K562 (cell line): ENCODE results near the gene USP24. TPM values are rescaled to one million over a fixed set of nuclear protein-coding genes. Genes with fewer than 3 reads are reported as not detected.
A peak's percentile ranks its signal among the peaks of the same experiment; 100 is the strongest.

Experiments
- ATAC-seq: fragments of 200-7000 bp; cut with Tn5 transposase; 3 replicates; pipeline ENCODE4 v1.9.1; 2020; ENCODE audit warnings: moderate library complexity
- BruUV-seq: library from RNA; stranded (reverse); fragments of 400-500 nt; replicated peaks from 2 replicates; lab custom pipeline; 2021; lab: Mats Ljungman, UMichigan
- CTCF ChIA-PET: fragments of 300-600 bp; formaldehyde crosslinking; extraction: SDS; loops from one replicate; lab custom pipeline; 2021; ENCODE audit warnings: low intra/inter-chr PET ratio; lab: Yijun Ruan, JAX
- POLR2A ChIA-PET: fragments of 300-600, 350-650 bp; sonication (Branson Sonifier 250); formaldehyde crosslinking; extraction: SDS; loops from one replicate; lab custom pipeline; 2021; ENCODE audit warnings: antibody characterized with exemption, inconsistent platforms; lab: Yijun Ruan, JAX
- DNase-seq, 4 experiments: peaks; one replicate each; pipeline versions ENCODE4 v3.0.0 to v3.0.0-alpha.2; 2011 to 2018; ENCODE audit warnings: low spot score in 3 of 4, mixed read lengths in 3 of 4; ENCODE audit errors: extremely low read depth in 1 of 4
- FAIRE-seq: peaks from 2 replicates; lab custom pipeline; 2011; peaks lifted over from hg19 to GRCh38; lab: Jason Lieb, UNC
- H2AFZ ChIP-seq: 2 replicates; pipeline ENCODE4 v1.6.0; 2011; ENCODE audit warnings: low read depth, low read length, control low read depth, inconsistent platforms
- H3K27ac ChIP-seq: fragments of 200-600 bp; 3 replicates; pipeline ENCODE4 v1.8.0; 2011; ENCODE audit warnings: low read depth, mild to moderate bottlenecking, control low read depth, inconsistent platforms, low read length, moderate library complexity, mixed read lengths; ENCODE audit errors: extremely low read depth
- H3K27me3 ChIP-seq, 2 experiments: fragments of 300-600 bp in 1 of 2; 2 replicates in 1 of 2; 3 replicates in 1 of 2; pipeline versions ENCODE4 v1.6.0 to v1.8.0; 2011; ENCODE audit warnings: inconsistent platforms in 2 of 2, low read length in 2 of 2, mild to moderate bottlenecking in 1 of 2, mixed read lengths in 1 of 2, moderate library complexity in 1 of 2; ENCODE audit not compliant: control insufficient read depth in 2 of 2, insufficient read depth in 2 of 2
- H3K36me3 ChIP-seq: fragments of 300-600 bp; 3 replicates; pipeline ENCODE4 v1.8.0; 2011; ENCODE audit warnings: mild to moderate bottlenecking, low read length, inconsistent platforms; ENCODE audit not compliant: control insufficient read depth, insufficient read depth
- H3K4me1 ChIP-seq, 2 experiments: fragments of 200-600 bp in 1 of 2; replicated peaks in 1 of 2; 2 replicates in 1 of 2; 3 replicates in 1 of 2; pipeline versions ENCODE4 v1.5.1 to v1.8.0; 2011; ENCODE audit warnings: inconsistent platforms in 2 of 2, low read length in 2 of 2, mild to moderate bottlenecking in 1 of 2, mixed read lengths in 1 of 2, moderate library complexity in 1 of 2; ENCODE audit not compliant: control insufficient read depth in 2 of 2, insufficient read depth in 2 of 2
- H3K4me2 ChIP-seq: 2 replicates; pipeline ENCODE4 v1.6.1; 2011; ENCODE audit warnings: low read length, control low read depth, inconsistent platforms, mixed read lengths; ENCODE audit not compliant: insufficient read depth
- H3K4me3 ChIP-seq: fragments of 200-600 bp; sonication (generic), shearing (Covaris generic); 2 replicates; pipeline ENCODE4 v1.5.1; 2016; ENCODE audit warnings: control low read depth, inconsistent platforms
- H3K79me2 ChIP-seq: fragments of 200-600 bp; 3 replicates; pipeline ENCODE4 v1.8.0; 2011; ENCODE audit warnings: low read length, inconsistent platforms; ENCODE audit not compliant: control insufficient read depth, insufficient read depth
- H3K9ac ChIP-seq, 2 experiments: 2 replicates each; pipeline versions ENCODE4 v1.6.0 to v1.6.1; 2011; ENCODE audit warnings: low read depth in 2 of 2, low read length in 2 of 2, control low read depth in 1 of 2, inconsistent platforms in 1 of 2, mild to moderate bottlenecking in 1 of 2, mixed read lengths in 1 of 2; ENCODE audit not compliant: insufficient read depth in 1 of 2
- H3K9me1 ChIP-seq: one replicate; pipeline ENCODE4 v1.6.0; 2011; ENCODE audit warnings: inconsistent platforms, mild to moderate bottlenecking, low read length, moderate library complexity; ENCODE audit not compliant: control insufficient read depth, insufficient read depth
- H3K9me3 ChIP-seq: replicated peaks from 2 replicates; pipeline ENCODE4 v1.5.1; 2011; ENCODE audit warnings: low read depth, low read length, inconsistent platforms; ENCODE audit not compliant: control insufficient read depth, insufficient read depth
- H4K20me1 ChIP-seq: replicated peaks from 2 replicates; pipeline ENCODE4 v1.6.1; 2011; ENCODE audit warnings: low read length, inconsistent platforms, mixed read lengths; ENCODE audit not compliant: control insufficient read depth, insufficient read depth
- ELF2 ChIP-seq: fragments of 250-450 bp; sonication (Bioruptor Pico); IDR thresholded peaks from 2 replicates; pipeline ENCODE4 v1.5.0; 2021; ENCODE audit warnings: mild to moderate bottlenecking
- FOXJ2 ChIP-seq: fragments of 200-800 bp; sonication (Bioruptor generic); IDR thresholded peaks from 2 replicates; pipeline ENCODE4 v1.6.1; 2016; ENCODE audit warnings: missing genetic modification characterization, missing compliant biosample characterization
- GABPA ChIP-seq: fragments of 200-800 bp; sonication (Bioruptor generic); conservative IDR thresholded peaks from 2 replicates; pipeline ENCODE4 v1.6.1; 2016; ENCODE audit warnings: low read depth, missing genetic modification characterization, missing compliant biosample characterization
- NR1H2 ChIP-seq: sonication (generic); formaldehyde crosslinking; IDR thresholded peaks from 2 replicates; pipeline ENCODE4 v1.4.0; 2020; ENCODE audit warnings: mild to moderate bottlenecking, missing genetic modification reagents
- ZHX1 ChIP-seq: fragments of 150-350 bp; conservative IDR thresholded peaks from 2 replicates; pipeline ENCODE4 v1.6.1; 2014; ENCODE audit warnings: low read length
- ZNF175 ChIP-seq: fragments of 200-800 bp; sonication (Bioruptor generic); IDR thresholded peaks from 2 replicates; pipeline ENCODE4 v1.6.1; 2016; ENCODE audit warnings: low read depth, mild to moderate bottlenecking, missing genetic modification characterization, missing compliant biosample characterization
- ZNF398 ChIP-seq: fragments of 250-450 bp; sonication (Bioruptor Pico); IDR thresholded peaks from 2 replicates; pipeline ENCODE4 v1.8.0; 2021; ENCODE audit warnings: moderate library complexity, mild to moderate bottlenecking, inconsistent platforms
- WGBS: fragments of 100-300 bp; shearing (Covaris generic); methylation state at CpG from one replicate; pipeline ENCODE4 v1.1.6; 2016; ENCODE audit warnings: low coverage, mixed read lengths; ENCODE audit not compliant: insufficient coverage; ENCODE audit errors: missing lambda C conversion rate; 5-methylcytosine and 5-hydroxymethylcytosine counted together
- in situ Hi-C: fragments of 300-500 bp; cut with MboI; formaldehyde crosslinking; loops from 4 replicates; pipeline ENCODE4 v1.15.0; 2018; ENCODE audit warnings: inconsistent platforms, mixed read lengths
- intact Hi-C: fragments of 100-400 bp; cut with micrococcal nuclease; formaldehyde crosslinking; loops from 2 replicates; pipeline ENCODE4 v1.14.2; 2022
- polyA plus RNA-seq, 8 experiments: library from polyadenylated mRNA; depleted of rRNA in 4 of 8; stranded (reverse) in 5 of 8; unstranded in 3 of 8; fragments of >200 nt; fragmentation: Nextera tagmentation in 2 of 8; fragmentation: Illumina TruSeq in 1 of 8; extraction: Ambion mirVana in 2 of 8; extraction: Trizol in 1 of 8; gene quantifications; 2 replicates each; pipeline versions ENCODE4 v1.2.1 to v1.2.3, GENCODE V29; 2011 to 2014; ENCODE audit warnings: inconsistent platforms in 1 of 8, missing spikeins in 1 of 8
- total RNA-seq, 7 experiments: library from RNA; depleted of rRNA in 6 of 7; stranded (reverse); fragments of >200 nt in 6 of 7; fragmentation: Illumina TruSeq in 2 of 7; extraction: Trizol in 2 of 7; gene quantifications; 2 replicates each; pipeline versions ENCODE4 v1.2.1 to v1.2.3, GENCODE V29; 2011 to 2021; ENCODE audit warnings: low replicate concordance in 1 of 7

Gene USP24
- total and polyA plus RNA-seq, 9 of the 15 experiments (the other 6 are each of a cell fraction or from before 2014, with no cell fraction given): 7.7 to 62.6 (median 36.8) TPM

GRCh38 chr1:55035904-55036303 is 179.3 kb downstream of the USP24 start (continued):
- TF ChIP-seq ZNF175 (CRISPR knock-in tag) (no peak), ZNF398 (CRISPR knock-in tag) (no peak), GABPA (tag) (peak; percentile 56)

GRCh38 chr1:55034476-55035133 is 180.6 kb downstream of the USP24 start:
- Histone ChIP-seq H3K9me3 (no peaks in the 10 kb centered on the region), H3K9me1 (no peaks in the 10 kb centered on the region), H3K9ac (no peak overlapping the region), H3K27me3 (no peaks in the 10 kb centered on the region), H3K4me3 (no peak overlapping the region), H3K27ac (no peak overlapping the region), H2AFZ (no peak overlapping the region), H3K4me2 (no peak overlapping the region), H3K4me1 (peaks cover 18 to 29% of the 10 kb centered on the region in 2 experiments), H4K20me1 (no peaks in the 10 kb centered on the region), H3K36me3 (no peaks in the 10 kb centered on the region), H3K79me2 (peaks cover 7% of the 10 kb centered on the region)
- WGBS: 66% methylated on average over 6 of the region's 6 CpGs
- intact Hi-C loops: no loop called here
- no peak for ATAC-seq
- CTCF ChIA-PET: no interaction called here
- in situ Hi-C loops: no loop called here
- DNase-seq: no peak
- no TSS peak for BruUV-seq
- no peak for FAIRE-seq
- POLR2A ChIA-PET: interaction anchor here (0.6 kb wide), 1 partner anchor 627 kb away, joined by 3 read pairs; no protein-coding TSS in a partner anchor
- TF ChIP-seq NR1H2 (CRISPR knock-in tag) (no peak), ELF2 (no peak), ZHX1 (no peak), FOXJ2 (no peak)
